ENCODE measurements around the gene GNG14. TPM values are rescaled to one million over a fixed set of nuclear protein-coding genes. Genes with fewer than 3 reads are reported as not detected.
"Not testable (repeated sequence)": the region's sequence is repeated elsewhere in the genome, so short reads cannot be mapped to it uniquely, and the experiment has no call there.

The GNG14 gene
- total RNA-seq, 1 experiment from 2014 or later, result not detected

- peak; percentile 90 for DNase-seq (ENCODE audit: low spot score)
These were observed 8.9 kb downstream of the GNG14 start, which contains the start of gene FBXW9 for GRCh38 chr19:12696366-12697335. TSS of gene FBXW9 (minus strand) at chr19:12696631. CDS start at chr19:12696581, 50 bp downstream.

GRCh38 chr19:12697425-12697824, 9.6 kb downstream of the GNG14 start:
- not testable (repeated sequence) for DNase-seq (ENCODE audit: low spot score)

GRCh38 chr19:12698138-12698537, 10.3 kb downstream of the GNG14 start:
- DNase-seq (ENCODE audit: low spot score), result no peak

GRCh38 chr19:12701596-12702282, 13.9 kb downstream of the GNG14 start:
- no peak for DNase-seq (ENCODE audit: low spot score)

- peak; percentile 68 for DNase-seq (ENCODE audit: low spot score)
These were observed 15.2 kb downstream of the GNG14 start for GRCh38 chr19:12703046-12703445.

- no peak for DNase-seq (ENCODE audit: low spot score)
These were observed 17.4 kb downstream of the GNG14 start for GRCh38 chr19:12705169-12705568.

GRCh38 chr19:12705654-12706331, 18.0 kb downstream of the GNG14 start:
- DNase-seq (ENCODE audit: low spot score), result no peak

GRCh38 chr19:12706332-12706718, 18.5 kb downstream of the GNG14 start:
- no peak for DNase-seq (ENCODE audit: low spot score)

- no peak for DNase-seq (ENCODE audit: low spot score)
These were observed 20.8 kb downstream of the GNG14 start for GRCh38 chr19:12708641-12709040.

- DNase-seq (ENCODE audit: low spot score), result no peak
These were observed 23.4 kb downstream of the GNG14 start for GRCh38 chr19:12711187-12711586.

- not testable (repeated sequence) for DNase-seq (ENCODE audit: low spot score)
These were observed 24.3 kb downstream of the GNG14 start for GRCh38 chr19:12712077-12712476.

GRCh38 chr19:12713304-12713703, 25.5 kb downstream of the GNG14 start:
- DNase-seq (ENCODE audit: low spot score), result not testable (repeated sequence)

- no peak for DNase-seq (ENCODE audit: low spot score)
These were observed 27.3 kb downstream of the GNG14 start for GRCh38 chr19:12715102-12715501.

- DNase-seq (ENCODE audit: low spot score), result no peak
These were observed 28.1 kb downstream of the GNG14 start for GRCh38 chr19:12715929-12716328.

GRCh38 chr19:12720296-12720695, 32.5 kb downstream of the GNG14 start:
- DNase-seq (ENCODE audit: low spot score), result no peak

GRCh38 chr19:12720851-12721655, 33.3 kb downstream of the GNG14 start:
- DNase-seq (ENCODE audit: low spot score), result no peak

GRCh38 chr19:12721656-12722565, 34.1 kb downstream of the GNG14 start:
- DNase-seq (ENCODE audit: low spot score), result peak; percentile 46

- DNase-seq (ENCODE audit: low spot score), result peak; percentile 99
These were observed 35.0 kb downstream of the GNG14 start for GRCh38 chr19:12722566-12723380.

GRCh38 chr19:12723381-12723640, 35.5 kb downstream of the GNG14 start:
- no peak for DNase-seq (ENCODE audit: low spot score)
